Activated effector memory CD4-positive, alpha-beta T cell treated with anti-CD3 and anti-CD28 coated beads, Interleukin-2, amount 50 U/mL, for 16 hours (primary cell): ENCODE results near the gene RASGRP2.
"Not testable (repeated sequence)": the region's sequence is repeated elsewhere in the genome, so short reads cannot be mapped to it uniquely, and the experiment has no call there.

Experiments
- DNase-seq: peaks from one replicate; pipeline ENCODE4 v3.0.0-alpha.2; 2020

RASGRP2 gene

DNA sequence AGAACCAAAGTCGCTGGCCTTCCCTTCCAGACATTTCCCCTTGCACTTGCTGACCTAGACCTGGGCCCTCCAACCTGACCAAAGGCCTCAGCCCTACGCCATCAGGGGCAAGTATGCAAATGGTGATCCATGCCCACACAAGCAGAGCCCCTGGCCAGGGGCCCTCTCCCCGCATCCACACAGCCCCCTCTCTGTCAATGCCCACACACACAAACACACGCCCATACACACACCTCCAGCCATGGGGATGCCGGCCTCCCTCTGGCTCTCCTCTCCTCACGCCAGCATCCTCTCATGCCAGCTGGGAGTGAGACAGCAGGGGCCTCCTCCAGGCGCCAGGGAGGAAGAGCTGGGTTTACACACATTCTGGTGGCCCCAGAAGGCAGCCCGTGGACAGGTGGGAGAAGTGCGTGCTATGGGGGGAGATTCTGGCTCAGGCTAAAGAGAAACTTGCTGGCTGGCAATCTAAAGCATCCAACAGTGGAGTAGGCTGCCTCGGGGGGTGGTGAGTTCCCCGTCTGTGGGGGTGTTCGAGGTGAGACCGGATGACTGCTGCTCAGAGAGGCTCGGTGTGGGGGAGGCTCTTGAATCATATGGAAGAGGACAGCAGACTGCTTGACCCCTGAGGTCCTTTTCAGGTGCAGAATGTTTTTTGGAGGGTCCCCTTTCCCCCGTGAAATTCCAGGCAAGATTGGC lies 25.7 kb downstream of the RASGRP2 start:
- DNase-seq: no peak

DNA sequence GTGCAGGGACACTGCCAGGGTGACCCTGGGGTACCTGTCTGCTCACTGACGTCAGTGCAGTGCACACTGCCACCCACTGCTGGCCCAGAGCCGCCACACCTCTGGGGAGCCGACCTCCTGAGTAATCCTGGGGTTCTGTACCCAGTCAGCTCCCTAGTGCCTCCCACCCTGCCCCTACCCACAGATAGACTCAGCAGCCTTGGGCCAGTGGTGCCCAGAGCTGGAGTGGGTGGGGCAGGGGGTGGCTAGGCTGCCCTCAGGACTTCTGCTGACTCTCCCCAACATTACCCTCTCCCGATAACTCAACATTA lies 26.7 kb downstream of the RASGRP2 start:
- no peak for DNase-seq

DNA sequence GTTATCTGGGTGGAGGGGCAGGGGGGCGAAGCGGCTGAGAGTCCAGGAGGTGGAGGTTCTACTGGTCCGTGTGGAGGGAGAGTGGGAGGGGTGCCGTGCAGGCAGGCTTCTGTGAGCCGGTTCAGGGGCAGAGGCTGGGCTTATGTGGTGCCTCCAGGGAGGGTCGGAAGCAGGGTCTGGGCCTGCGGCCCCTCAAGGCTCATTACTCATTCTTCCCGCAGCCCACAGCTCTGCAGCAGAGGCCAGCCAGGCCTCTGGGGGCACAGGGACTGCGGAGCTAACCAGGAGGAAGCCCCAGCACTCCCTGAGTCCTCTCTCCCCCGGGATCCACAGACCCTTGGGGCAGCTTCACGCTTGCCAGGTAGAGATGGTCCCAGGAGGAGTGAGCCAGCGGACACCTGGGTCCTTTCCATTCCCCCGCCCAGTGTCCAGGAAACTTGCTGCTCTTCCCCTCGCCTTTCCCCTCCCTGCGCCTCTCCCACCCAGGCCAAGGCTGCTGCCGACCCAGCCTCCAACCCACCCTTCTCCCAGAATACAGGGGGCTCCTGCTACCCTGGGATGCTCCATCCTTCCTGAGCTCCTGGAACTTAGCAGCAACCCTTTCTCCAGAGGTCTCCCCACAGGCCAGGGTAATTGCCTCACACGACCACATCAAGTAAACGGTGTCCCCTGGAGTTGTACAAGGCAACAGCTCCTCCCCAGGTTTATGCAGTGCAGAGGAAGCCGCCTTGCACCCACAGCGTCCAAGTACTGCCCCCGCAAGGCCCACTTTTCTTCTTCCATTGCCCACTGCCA lies 27.3 kb downstream of the RASGRP2 start:
- DNase-seq: no peak

DNA sequence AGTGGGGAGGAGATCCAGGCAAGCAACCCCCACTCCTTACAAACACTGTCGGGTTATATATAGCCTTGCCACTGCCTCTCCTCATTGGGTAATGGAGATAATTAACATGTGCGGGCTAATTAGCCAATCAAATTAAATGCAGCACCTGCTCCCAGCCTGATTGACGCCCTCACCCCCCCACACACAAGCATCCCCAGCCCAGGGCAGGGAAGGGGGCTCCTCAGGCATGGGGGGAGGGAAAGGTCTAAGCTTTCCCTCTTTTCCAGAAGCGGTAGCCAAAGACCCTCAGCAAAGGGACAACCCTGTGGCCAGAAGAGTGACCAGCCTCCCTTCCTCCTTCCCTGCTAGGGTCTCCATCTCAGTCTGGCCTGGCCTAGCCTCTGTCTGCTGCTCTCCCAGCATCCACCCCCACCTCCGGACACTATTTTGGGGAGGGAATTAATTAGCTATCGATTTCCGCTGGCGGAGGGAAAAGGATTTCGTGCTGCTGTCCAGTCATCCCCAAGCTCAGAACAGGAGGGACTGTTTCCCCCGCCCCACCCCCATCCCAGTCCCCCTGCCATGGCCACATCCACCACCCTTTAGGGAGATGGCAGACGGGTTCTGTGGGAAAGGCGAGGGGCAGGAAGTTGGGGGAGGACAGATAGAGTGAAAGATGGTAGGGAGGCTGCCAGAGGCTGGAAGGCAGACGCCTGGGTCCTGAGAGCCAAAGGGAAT lies 28.0 kb downstream of the RASGRP2 start:
- no peak for DNase-seq

DNA sequence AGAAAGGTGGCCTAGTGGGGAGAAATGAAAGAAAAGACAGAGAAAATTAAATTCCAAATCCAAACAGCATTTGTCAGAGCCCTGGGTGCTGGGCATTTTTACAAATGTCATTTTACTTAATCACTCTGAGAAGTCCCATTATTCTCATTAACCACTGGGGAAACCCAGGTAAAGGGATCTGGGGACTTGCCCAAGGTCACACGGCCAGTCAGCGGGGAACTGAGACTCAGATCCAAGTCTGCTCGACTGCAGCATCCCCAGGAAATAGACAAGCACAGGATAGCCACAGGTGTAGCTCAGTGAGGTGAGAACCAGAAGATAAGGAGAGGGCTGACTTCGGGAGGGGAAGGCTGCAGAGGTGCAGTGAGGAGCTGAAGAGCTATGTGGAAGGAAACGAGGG lies 28.8 kb downstream of the RASGRP2 start:
- DNase-seq: no peak

DNA sequence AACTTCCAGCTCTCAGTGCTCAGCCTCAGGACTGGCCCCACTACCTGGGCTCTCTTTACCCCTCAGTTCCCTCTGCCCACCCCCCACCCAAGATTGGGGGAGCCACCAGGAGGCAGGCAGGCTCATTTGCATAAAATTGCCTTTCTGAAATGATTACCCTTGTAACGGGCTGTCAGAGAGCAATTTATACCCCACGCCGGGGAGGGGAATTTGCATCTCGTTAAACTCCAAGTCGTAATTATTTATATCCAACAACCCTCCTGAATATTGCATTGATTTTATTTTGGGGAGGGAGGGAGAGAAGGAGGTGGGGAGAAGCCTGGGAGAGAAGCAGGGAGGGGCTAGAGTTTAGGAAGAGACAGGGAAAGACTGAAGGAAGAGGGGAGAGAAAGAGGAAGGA lies 29.3 kb downstream of the RASGRP2 start:
- no peak for DNase-seq

DNA sequence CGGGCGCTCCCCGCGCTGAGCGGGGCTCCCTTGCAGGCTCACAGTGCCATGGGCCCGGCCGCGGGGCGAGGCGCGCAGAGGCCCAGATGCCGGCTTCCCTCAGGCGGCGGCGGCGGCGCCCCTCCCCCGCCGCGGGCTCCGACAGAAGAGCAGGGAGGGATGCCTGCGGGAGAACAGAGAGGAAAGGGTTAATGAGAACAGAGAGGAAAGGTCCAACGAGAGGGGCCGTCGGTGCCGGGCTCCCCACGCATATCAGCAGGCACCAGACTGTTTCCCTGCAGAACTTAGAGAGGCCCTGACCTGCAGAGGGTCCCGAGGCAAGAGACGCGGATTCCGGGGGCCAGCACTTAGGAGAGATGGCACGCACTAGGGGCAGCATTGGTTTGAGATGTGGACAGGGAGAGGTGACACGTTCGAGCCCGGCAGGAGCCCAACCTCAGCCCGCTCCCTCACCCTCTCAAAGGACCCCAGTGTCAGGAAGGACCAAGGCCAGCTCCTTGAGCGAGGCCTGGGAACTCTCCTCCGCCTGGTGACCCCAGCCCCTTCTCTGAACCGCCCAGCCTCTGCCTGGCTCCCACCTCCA lies 30.1 kb downstream of the RASGRP2 start:
- no peak for DNase-seq

DNA sequence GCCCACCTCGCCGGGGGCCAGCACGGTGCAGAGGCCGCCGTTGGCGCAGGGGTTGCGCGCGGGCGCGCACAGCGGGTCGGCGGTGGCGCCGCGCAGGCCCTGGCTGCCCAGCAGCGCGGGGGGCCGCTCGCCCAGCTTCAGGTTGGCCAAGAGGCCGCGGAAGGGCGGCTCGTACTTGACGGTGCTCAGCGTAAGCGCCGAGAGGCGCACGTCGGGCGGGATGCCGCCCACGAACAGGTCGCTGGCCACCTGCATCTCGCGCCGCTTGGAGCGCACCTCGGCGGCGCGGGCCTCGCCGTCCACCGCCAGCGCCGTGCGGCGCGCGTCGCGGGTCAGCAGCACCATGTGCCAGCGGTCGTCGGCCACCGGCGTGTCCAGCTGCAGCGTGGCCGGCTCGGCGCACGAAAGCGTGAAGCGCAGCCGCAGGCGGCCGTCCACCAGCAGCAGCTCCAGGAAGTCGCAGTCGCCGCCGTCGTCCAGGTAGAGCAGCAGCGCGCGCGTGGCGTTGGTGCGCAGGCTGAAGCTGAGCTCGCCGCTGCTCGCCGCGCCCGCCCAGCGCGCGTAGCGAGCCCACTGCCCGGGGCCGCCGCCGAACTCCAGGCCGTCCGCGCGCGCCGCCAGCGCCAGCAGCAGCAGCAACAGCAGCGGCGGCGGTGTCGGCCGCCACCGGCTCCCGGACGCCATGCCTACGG lies 30.8 kb downstream of the RASGRP2 start:
- no peak for DNase-seq

DNA sequence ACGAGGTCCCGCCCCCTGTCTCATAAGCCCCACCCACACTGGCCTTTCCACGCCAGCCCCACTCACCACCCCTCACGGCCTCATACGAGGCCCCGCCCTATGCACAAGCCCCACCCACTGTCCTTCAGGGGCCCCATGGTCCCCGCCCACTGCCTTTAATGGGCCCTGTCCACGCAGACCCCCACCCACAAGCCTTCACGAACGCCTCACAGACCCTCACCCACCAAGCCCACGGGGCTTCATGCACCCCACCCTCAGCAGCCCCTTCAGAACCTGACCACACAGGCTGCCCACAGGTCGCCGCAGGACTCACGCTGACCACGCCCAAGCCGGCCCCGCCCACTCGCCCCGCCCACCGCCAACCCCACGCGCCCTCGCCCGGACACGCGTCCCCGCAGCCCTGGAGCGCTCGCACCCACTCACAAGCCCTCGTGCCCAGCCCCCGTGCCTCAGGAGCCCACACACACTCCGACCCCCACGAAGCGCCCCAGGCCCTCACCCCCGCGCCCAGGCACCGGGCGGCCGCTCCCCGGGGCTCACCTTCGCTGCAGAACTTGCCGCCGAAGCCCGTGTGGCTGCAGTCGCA lies 31.4 kb downstream of the RASGRP2 start:
- DNase-seq: no peak

DNA sequence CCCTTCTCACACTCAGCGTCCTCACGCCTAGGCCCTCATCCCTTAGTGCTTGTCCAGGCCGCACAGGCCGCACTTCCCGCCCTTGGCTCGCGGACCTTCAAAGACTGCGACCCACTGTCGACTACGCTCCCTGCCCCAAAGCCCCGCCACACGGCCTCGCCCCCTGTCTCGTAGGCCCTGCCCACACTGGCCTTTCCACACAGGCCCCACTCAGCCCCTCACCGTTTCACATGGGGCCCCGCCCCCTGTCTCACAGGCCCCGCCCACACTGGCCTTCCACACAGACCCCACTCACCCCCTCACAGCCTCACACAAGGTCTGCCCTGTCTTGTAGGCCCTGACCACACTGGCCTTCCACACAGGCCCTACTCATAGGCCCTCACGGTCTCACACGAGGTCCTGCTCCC lies 32.0 kb downstream of the RASGRP2 start:
- DNase-seq: no peak

DNA sequence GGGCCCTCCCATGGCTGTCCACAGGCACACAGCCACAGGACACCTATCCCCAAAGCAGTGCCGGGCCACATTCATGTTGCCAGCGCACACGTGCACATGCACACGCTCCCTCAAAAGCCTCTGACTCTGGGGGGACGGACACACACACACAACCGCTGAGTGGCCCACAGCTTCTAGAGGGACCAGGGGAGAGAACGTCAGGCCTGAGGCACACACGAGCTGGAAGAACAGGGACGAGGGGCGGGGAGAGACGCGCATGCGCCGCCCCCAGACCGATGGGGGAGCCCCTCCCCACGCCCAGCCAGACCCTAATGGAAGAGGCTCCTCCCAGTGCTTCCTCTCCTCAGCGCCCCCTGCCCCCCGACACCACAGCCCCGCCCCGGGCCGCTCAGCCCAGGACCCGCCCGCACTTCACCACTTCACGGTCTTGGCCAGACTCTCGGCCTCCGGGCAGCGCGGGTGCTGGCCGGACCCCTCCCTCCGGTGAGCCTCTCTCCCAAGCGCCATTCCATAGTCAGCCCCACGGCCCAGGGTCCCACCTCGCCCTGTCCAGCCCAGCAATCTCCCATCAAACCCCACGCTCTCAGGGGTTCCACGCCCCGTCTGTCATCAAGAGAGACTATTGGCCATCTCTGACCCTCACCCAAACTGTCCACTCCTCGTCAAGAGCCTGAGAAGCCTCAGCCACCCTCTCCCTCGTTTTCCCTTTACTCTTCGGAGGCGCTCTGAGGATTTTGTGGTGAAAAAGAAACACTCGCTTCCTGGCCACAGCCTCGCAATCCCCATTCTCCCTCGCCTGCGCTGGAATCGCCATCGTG lies 32.6 kb downstream of the RASGRP2 start:
- no peak for DNase-seq

DNA sequence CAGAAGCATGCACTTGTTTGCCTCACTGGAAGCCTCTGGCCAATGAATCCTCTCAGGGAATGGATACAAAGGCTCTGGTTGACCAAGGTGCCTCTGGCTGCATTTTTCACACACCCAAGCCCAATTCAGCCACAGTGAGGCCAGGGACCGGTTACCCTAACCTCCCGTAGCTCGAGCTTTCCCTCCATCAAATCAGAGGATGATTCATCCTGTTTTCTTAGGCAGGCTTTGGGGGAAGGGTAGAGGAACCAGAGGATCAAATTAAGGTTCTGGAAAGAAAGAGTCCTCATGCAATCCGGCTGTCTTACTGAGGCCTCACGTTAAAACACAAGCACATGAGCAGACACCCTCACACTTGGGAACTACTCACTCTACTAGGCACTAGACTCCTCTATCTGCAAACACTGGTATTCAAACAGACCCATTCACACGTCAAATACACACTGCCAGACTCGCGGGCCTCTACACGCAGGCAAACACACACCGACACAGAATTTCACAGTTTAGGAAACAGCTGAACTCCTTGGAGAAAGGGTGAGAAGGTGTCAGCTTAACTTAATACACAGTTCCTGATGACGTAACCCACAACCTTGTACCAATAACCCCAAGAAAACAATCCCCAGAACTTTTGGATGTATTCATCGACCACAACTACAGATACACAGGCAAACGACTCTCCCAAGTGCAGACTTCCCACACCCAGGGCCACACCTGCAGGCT lies 33.4 kb downstream of the RASGRP2 start:
- DNase-seq: no peak

DNA sequence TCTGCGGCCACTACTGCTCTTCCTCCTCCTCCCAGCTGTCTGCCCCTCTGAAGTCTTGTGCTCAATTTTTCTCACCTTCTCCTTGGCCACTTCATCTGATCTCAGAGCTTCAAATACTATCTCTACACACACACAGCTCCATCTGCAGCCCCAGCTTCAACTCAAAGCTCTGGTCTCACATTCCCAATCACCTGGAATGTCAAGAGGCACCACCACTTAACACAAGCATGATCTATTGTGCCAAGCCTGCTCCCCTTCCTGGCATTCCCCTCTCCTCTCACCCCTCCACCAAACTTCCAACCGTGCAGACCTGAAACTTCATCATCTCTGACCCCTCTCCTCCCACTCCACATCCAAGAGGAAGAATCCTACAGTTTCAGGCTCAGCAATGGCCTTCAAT lies 38.4 kb downstream of the RASGRP2 start:
- no peak for DNase-seq

DNA sequence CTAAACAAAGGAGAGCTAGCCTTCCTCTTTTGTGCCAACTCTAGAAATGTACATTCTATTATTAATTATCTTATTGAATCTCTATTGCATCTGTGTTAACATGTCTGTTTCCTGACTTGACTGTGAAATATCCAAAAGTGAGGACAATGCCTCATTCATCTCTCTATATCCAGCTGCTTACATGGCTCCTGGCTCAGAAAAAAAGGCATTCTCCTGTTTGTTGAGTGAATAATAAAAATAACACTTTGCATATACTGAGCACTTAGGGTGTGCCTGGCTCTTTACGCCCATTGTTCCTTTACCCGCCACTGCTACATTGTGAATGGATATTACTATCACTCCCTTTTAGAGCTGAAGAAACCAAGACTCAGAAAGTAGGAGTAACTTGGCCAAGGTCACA lies 40.9 kb downstream of the RASGRP2 start:
- no peak for DNase-seq

DNA sequence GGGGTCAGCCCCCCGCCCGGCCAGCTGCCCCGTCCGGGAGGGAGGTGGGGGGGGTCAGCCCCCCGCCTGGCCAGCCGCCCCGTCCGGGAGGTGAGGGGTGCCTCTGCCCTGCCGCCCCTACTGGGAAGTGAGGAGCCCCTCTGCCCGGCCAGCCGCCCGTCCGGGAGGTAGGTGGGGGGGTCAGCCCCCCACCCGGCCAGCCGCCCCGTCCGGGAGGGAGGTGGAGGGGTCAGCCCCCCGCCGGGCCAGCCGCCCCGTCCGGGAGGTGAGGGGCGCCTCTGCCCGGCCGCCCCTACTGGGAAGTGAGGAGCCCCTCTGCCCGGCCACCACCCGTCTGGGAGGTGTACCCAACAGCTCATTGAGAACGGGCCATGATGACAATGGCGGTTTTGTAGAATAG lies 42.0 kb downstream of the RASGRP2 start:
- DNase-seq: not testable (repeated sequence)

DNA sequence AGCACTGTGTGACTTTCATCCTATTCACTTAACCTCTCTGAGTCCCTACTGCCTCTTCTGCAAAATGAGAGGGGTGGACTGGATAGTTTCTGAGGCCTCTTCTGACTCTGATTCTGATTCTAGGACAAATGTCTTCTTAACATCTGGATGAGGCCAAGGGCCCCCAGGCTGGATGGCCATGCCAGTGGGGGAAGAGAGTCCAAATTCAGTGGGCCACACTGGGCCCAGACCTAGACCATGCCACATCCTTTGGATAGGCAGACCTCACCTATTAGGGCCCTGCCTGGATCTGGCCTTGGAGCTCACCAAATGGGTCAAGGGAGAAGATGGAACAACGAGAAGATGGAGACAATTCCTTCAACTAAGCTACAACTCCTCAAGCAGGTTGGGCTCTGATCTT lies 45.5 kb downstream of the RASGRP2 start:
- no peak for DNase-seq

DNA sequence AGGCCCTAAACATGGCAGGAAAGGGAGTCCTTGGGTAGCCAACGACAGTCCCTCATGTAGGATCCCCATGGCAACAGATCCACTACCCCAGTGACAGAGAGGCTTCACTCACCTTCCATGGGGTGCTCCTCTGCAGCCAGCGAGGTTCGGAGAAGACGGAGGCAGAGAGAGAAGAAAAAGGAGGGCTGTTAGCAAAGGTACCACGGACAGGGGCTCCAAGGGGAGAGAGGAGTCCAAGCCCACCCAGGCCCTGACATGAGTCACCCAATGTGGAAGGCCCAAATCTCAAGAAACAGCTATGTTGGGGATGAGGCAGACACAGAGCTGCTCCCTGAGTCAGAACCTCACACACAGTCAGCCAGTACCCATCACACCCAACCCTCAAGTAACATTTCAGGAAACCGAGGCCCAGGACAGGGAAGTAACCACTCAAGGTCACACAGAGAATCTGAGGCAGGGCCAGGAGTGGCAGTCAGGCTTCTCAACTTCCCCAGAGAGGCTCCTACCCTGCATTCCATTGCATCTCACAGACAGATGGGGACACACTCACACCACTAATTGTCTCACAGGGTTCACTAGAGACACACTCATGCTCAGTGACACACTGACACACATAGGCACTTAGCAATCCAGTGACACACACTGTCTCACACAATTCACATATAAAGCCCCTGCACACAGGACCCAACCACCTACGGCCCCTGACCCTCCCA lies 46.1 kb downstream of the RASGRP2 start:
- no peak for DNase-seq

DNA sequence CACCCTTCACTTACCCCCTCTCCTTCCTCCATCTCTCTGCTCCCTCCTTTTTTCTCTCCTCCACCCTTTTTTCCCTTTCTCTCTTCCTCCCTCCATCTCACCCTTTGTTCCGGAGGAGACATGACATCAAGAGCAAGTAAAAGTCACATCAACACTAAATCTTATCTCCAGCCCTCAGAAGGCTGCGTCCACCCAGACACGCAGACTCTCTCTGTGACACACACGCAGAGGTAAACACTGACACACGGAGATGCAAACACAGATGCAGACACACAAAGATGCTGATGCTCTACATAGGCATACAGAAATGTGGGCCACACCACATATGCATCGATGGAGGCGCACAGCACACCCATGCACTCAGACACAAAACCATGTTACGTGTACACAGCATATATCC lies 47.9 kb downstream of the RASGRP2 start:
- DNase-seq: no peak

DNA sequence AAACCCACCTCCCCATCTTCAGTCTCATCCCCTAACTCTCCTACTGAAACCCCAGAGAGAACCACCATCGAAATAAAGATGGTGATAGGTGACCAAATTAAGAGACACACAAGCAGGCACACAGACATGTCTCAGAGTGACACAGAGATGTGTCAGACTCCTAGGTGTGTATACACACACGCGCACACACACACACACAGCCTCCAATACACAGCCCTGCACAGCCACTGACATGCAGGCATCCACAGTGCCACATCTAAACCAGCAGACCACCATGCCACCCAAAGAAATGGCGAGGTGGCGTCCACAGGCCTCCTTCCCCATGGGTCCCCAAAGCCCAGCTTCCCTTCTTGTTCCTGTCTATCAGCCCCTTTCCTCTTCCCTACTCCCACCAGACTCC lies 48.4 kb downstream of the RASGRP2 start:
- no peak for DNase-seq

DNA sequence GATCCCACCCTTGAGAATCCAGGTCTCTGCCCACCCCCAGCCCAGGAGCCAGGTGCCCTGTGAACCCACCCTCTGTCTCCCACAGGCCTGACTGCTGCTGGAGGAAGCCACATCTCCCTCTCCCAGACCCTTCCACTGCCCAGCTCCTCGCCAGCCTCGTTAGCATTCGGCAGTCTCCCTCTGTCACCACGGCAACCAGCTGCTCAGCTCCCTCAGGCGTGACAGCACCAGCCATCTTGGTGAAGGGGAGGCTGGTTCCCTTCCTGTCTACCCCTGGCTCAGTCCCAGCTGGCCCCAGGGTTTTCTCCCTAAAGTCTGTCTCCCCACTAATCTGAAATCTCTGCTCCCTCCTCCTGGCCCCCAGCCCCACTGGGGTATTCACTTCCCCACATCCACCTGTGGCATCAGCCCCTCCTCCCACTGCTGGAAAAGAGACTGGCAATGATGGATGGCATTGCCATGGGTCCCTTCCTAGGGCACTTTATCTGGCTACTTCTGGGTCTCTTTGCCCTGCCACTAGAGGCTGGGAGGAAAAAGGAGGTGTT lies 49.0 kb downstream of the RASGRP2 start:
- no peak for DNase-seq
